HG02938 (cell line): ENCODE data around the gene DGKH.
A peak's percentile ranks its signal among the peaks of the same experiment; 100 is the strongest.
"Not testable (repeated sequence)": the region's sequence is repeated elsewhere in the genome, so short reads cannot be mapped to it uniquely, and the experiment has no call there.

Experiments
- ATAC-seq: cut with Tn5 transposase; IDR thresholded peaks from one replicate; pipeline ENCODE4 v1.9.1; 2021; ENCODE audit warnings: mild to moderate bottlenecking, moderate library complexity; ENCODE audit not compliant: unreplicated experiment

Gene DGKH

DNA sequence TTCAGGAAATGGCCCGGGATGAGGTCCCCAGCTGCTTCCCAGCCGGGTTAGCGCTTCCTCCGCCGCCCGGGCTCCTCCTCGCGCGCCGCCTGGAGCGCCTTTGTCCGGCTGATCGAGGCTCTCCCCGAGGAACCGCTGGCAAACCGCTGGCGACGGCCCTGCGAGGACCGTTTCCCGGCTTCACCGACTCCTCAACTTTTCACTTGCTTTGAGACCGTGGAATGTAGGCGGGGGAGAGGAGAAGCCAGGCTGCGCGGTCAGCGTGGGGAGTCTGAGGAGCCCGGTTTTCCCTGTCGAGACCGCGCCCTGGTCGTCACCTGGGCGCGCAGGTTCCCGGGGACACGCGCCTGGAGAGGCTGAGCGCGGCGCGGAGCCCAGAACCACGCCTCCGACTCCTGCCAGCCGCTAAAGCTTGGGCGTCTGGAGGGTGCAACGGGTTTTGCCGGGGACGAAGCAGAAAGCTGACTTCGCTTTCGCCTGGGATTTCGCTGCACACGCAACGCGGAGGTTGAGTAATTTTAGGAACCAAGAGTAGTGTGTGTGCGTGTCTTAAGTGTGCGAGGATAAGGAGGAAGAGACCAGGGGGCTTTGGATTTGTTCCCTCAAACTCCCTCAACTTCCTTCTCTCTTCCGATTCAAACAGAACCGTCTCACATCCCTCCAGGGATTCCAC is 7.3 kb upstream of the DGKH start:
- peak; percentile 21 for ATAC-seq

DNA sequence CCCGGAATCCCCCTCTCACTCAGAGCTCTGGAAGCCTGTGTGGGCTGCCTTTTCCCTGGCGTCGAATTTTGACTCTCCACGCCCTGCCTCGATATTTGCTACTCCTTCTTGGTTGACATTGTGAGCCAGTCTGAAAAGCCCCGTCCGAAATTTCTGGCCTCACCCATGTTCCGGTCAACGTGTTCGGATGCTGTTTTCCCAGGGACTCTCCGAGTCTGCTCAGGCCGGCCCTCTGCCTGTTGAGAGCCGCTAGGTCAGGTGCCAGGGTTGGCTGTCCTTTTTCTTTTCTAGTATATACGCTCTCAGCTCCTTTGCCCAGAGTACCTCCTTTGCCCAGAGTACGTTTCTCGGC is 6.8 kb upstream of the DGKH start:
- ATAC-seq = peak; percentile 34

DNA sequence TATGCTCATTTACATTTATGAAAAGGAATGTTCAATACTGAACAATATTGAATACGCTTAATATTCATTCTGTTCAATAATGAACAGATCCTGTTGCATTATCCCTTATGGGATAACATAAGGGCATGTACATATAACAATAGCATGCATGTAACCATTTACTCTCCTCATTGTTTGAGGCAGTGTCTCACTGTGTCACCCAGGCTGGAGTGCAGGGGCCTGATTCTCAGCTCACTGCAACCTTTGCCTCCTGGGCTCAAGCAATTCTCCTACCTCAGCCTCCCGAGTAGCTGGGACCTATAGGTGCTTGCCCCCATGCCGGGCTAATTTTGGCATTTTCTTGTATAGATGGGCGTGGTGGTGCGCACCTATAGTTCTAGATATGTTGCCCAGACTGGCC is 4.8 kb upstream of the DGKH start:
- ATAC-seq = no peak

DNA sequence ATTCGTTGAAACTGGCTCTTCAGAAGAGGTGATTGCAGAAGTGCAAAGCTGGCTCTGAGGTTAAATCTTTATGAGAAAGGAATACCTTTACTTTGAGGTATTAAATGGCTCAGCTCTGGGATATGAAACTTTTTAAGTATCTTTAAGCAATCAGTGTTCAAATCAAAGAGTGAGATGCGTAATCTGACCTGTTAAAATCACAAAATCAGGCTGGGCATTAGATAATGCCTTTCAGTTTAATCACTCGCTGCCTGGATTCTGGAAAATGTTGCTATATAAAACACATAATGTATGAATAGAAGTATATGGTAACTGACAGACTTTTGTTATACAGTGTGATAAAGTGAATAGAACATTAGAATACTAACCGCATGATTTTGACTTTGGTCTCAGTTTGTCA is 2.0 kb upstream of the DGKH start:
- no peak for ATAC-seq

DNA sequence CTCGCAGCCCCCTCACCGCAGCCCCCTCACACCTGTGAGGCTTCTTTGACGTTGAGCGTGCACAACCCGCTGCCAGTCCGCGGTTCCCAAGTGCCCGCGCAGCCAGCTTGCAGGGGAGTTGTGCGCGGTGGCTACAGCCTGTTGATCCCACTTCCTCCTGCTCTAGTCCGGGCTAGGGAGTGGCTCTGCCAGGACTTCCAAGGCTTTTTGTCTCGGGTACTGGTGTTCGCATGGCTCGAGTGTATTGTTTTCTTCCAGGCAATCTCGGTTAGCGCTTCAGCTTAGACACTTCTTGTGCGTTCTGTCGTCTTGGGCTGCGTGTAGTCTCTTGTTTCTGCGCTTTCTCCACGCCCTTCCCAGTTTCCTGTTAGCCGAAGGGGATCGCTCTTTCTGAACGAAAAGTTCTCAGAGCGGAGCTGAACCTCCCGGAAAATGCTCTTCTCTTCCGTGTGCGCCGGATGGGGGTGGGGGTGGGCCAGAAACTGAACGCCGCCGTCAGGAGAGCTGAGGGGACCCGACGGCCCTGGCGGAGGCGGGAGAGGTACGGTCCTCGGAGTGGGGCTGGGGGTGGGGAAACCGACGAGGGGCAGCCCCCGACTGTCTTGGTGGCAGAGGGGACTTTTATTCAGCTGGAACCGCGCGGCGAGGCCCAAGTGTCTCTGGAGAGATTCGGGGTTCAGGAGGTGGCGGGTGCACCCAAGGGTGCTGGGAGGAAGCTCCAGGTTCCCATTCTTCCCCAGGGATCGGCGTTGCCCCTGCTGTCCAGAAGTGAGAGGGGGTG is 697 bp upstream of the DGKH start:
- ATAC-seq = peak; percentile 25

DNA sequence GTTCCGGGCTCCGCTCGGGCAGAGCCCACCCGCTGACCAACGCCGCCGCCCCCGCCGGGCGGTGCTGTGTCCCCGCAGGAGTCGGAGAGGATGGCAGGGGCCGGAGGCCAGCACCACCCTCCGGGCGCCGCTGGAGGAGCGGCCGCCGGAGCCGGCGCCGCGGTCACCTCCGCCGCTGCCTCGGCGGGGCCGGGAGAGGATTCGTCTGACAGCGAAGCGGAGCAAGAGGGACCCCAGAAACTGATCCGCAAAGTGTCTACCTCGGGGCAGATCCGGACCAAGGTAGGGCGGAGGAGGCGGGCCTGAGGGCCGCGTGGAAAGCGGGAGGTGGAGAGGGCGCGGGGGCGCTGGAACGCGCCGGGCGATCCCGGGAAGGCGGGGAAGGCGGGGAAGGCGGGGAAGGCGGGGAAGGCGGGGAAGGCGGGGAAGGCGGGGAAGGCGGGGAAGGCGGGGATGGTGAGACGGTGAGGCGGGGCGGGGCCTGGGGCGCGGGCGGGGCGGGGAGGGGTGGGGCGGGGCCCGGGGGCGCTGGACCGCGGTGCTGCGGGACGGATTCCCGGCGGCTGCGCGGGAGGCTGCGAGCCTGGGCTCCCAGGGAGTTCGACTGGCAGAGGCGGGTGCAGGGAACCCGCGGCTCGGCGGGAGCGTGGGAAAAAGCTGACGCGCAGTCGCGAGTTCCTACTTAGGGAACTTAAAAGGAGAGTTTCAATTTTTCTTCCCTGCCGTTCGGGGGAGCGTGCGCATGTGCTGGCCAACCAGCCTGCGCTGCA is 421 bp downstream of the DGKH start:
- ATAC-seq = peak; percentile 43

DNA sequence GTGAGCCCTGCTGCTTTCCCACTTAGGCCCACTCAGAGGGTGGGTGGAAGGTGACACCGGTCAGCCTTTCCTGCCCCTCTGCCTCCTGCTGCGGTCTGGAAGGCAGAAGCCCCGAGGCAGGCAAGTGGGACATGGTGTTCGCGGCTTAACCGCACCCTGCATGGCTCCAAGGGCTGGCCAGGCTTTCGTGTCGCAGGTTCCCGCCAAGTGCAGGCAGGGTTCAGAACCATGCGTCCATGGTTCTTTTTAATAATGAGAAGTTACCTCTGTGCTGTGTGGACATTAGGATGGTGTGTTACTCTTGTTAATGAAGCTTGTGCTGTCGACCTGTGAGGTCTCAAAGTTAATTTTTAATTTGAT is 986 bp downstream of the DGKH start:
- ATAC-seq = peak; percentile 19

DNA sequence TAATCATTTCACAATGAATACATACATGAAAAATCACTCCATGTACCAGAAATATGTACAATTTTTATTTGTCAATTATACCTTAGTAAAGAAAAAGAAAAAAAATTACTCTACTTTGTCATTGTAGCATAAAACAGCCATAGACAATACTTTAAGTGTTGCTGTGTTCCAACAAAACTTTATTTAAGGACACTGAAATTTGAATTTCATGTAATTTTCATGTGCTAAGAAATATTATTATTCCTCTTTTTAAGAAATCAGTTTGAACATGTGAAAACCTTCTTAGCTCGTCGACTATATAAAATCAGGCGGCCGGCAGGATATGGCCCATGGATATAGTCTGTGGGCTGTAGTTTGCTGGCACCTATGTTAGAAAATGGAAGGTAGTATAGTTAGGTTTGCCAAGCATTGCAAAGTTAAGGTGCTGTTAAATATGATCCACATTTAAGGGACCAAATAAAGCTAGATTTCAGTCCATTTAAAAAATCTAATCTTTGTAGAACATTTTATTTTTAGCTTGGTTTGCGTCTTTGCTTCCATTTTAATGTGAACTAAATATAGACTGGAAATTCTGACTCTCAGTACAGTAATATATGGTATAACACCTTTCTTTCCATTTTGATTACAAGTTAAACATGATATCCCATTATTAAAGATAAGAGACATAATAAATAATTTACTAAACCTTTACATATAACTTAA is 6.5 kb downstream of the DGKH start:
- no peak for ATAC-seq

DNA sequence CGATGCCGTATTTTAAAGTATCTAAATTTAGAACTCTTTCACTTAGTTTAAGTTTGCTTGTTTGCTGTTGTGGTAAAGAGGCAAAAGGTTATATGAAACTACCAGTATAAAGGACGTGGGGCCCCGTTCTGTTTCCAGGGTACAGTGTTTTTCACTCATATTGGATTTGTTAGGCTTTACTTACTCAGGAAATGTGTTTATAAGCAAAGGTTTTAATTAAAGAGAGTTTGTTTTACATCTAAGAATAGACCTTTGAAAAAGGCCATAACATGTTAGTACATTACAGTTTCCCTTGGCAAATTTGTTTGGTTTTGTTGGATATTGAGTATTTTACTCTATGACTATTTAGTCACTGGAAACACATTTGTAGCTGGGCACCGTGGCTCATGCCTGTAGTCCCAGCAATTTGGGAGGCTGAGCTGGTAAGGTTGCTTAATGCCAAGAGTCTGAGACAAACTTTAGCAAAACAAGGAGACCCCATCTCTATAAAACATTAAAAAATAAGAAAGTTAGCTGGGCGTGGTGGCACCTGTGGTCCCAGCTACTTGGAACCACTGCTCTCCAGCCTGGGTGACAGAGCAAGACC is 7.1 kb downstream of the DGKH start:
- ATAC-seq = no peak

DNA sequence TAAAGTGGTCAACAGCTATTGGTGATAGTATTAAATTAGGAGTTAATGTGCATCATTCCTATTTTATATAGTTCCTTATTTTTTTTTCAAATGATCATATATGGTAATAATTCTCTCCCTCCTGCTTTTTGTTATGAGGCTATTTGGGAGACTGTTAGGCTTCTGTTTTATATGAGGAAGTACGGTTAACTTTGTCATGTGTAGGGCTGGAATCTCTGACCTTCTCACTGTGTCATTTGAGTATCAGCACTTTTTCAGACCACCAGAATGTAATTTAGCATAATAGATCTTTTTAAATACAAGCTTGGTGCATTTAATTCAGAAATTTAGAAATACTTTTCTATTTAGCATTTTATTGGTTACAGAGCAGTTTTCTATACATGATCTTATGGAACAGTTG is 7.7 kb downstream of the DGKH start:
- no peak for ATAC-seq

DNA sequence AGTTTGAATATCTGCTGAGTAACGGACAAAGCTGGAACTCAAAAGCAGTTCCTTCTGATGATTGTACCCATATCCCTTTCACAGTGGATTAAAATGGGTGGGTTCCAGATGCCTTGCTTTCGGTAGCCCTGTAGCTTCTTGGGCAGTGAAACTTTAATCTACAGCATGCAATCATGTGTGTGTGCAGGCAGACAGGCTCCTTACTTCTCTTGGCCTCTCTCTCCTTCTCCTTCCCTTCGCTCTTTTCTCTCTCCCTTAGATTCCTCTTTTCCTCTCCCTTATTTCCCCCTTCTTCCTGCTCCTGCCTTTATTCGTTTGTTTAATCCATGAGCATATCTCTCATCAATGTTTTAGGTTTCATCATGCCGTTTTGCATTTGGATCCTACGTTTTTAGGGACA is 8.1 kb downstream of the DGKH start:
- ATAC-seq = no peak

DNA sequence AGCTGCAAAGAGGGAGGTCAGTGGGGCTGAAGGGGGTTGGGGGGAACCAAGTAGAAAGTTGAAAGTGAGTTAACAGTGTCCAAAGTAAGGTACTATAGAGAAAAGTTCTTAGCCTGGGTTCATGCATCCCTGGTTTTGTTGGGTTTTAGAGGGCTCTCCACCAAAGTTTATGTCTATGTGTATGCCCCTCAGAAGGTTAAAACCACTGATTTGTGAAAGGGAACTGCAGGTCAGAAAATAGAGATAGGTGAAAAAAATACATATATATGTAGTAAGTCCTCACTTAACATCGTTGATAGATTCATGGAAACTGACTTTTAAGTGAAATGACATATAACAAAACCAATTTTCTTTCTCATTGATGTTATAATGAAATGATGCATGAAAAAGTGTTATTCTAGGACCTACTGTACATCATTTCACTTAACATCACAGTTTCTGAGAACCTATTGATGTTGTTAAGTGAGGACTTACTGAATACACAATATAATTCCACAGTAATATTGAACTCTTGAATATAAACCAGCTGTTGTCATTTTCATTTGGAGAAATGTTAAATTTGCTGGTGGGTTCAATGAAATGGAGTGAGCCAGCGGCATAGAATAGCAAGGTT is 9.6 kb downstream of the DGKH start:
- ATAC-seq = no peak

DNA sequence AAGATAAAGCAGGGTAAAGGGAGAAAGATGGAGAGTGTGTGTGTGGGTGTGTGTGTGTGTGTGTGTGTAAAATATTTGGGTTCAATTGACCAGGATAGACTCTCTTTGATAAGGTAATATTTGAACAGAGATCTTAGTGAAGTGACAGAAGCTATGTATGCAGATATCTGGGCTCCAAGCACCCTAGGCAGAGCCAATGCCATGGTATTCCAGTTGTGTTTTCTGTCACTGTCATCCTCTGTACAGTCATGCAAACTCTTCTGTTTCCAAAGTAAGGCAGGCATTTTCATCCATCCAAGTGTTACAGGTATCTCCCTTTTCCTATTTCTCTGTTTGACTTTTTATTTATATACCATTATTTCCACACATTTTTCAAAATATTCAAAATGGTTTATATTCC is 13.5 kb downstream of the DGKH start:
- ATAC-seq = no peak

DNA sequence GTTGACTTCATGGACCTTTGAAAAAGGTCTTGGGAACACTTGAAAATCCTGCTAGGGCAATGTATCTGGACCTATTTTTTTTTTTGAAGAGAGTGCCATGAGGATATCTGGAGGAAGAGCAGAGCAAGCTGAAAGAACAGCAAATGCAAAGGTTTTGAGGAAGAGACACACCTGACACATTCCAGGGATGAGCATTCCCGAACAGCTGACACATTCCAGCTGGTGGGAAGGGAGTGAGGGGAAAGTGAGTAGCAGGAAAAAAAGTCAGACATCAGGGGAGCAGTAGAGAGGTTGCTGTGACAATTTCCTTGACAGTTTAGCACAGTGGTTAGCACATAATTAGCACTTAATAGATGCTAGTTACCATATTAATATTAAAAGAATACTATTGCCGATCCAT is 14.7 kb downstream of the DGKH start:
- ATAC-seq = no peak

DNA sequence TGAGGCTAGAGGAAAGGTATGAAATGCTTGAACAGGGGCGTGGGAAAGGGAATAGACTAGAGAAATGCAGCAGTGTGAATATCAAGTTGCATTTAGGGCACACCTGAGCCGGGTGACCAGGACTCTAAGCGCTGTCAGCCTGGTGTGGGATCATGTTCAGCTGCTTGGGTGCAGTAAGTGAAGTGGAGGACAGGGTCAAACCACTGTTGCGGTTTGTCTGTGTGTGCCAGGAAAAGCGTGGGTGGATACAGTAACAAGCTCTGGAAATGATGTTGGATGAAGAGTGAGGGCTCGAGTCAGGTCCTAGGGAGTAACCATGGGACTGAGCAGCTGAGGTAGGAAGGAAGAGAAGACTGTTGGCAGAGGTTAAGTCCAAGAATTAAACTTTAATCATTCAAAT is 15.8 kb downstream of the DGKH start:
- ATAC-seq = no peak

DNA sequence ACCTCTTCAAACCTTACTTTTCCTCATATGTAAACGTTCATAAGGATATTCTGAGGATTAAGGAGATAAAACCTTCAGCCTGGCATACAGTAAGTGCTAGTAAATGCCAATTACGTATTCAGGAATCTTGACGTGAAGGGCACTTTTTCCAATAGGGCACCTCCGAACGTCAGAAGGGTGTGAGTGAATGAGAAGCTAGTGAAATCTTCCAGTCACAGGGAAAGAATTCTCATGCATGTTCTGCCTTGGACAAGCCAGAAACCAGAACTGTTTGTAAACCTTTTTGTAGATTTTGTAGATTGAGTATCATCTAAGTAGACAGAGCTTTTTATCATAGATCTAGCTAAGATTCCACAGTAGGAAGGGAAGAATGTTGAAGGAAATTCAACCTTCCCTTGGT is 16.5 kb downstream of the DGKH start:
- ATAC-seq = no peak

DNA sequence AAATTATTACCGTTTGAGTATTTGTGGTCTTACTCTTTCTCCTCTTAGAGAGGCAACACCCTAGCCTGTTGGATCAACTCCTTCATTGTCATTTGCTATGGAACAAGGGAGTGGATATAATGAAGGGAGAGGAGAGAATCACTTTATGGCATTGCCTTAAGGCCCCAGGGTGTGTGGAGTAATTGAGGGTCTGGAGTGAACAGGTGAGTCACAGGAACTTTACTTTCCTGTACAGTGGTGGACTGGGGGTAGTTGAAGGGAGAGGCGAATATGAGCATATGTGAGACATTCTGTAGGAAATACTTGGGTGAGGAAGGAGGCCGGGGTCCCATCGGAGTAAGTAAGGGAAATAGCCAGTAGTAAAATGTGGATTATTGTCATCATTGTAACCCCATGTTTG is 17.0 kb downstream of the DGKH start:
- ATAC-seq = no peak

DNA sequence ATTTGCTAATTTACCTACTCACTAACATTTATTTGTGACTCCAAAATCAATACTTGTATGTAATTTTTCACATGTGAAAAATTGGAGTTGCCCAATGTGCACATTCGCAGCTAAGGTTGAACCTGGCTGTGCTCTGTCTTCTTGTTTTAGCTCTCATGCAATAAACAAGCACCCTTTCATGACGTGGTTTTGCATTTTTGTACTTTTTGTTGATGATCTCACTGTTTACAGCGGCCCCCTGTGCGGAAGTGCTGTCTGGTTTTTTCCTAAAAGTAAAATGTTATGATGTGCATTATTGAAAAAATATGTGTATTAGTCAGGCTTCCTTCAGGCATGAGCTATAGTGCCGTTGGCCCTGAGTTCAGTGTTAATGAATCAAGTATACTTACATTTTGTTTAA is 18.1 kb downstream of the DGKH start:
- no peak for ATAC-seq

DNA sequence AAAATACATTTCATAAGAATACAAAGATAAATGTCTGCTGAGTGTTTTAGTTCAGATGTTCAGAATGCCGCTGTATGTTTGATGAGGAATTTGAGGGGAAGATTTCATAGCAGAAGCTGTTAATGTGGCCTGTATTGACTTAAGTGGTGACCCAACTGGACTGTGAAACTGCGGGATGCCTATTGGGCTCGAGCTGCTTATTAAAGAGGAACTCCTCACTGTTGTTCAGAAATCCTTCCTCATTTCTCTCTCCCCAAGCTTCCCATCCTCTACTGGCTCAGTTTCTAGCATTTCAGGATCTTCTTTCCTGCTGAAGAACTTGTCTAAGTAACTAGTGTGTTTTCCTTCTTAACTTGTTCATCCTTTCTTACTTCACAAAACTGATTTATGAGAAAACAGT is 20.4 kb downstream of the DGKH start:
- ATAC-seq = no peak

DNA sequence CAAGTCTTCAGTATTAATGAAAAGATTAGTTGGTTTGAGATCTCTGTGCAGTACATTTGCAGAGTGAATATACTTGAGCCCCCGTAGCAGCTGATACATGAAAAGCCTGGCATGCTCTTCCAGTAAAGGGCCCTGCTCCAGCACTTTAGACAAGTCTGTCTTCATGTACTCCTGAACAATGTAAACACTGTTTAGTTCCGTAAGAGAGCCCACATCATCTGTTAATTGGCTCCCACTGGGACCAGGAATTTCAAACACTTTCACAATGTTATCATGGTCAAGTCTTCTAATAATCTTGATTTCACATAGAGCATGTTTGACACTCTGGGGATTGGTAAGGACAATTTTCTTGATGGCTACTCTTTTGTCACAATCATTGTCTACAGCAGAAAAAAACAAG is 22.2 kb downstream of the DGKH start:
- ATAC-seq = not testable (repeated sequence)

DNA sequence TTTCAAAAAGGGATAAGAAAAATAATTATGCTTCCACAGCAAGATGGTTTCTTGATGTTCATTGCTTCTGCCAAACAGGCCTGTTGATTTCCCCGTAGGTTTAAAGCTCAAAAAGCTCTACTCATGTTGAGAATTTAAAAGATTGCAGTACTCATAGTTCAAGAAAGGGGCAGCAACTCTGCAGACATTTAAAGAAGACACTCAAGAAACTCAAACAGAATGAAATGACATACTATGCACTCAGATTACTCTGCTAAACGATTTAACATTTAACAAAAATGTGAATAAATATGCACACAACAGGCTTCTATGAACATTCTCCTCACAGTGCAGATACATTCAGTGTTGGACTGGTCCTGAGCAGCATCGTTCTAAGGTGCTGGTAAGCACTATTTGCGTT is 22.7 kb downstream of the DGKH start:
- not testable (repeated sequence) for ATAC-seq
